Esophagus (tissue), 2 donors: ENCODE results near the gene ARHGEF38. TPM values are rescaled to one million over a fixed set of nuclear protein-coding genes. Genes with fewer than 3 reads are reported as not detected.

ENCODE experiments used
- H3K27ac ChIP-seq, 2 donors: one replicate each; pipeline ENCODE4 v1.5.1; 2013; ENCODE audit warnings: low read depth in 2 of 2, mild to moderate bottlenecking in 2 of 2, inconsistent platforms in 1 of 2, low read length in 1 of 2, moderate library complexity in 1 of 2
- H3K27me3 ChIP-seq, 2 donors: one replicate each; pipeline ENCODE4 v1.6.1; 2013; ENCODE audit warnings: low read length in 2 of 2, control low read depth in 1 of 2, mild to moderate bottlenecking in 1 of 2; ENCODE audit not compliant: insufficient read depth in 2 of 2, control insufficient read depth in 1 of 2
- H3K36me3 ChIP-seq, 2 donors: one replicate each; pipeline ENCODE4 v1.6.1; 2013; ENCODE audit warnings: low read length in 1 of 2; ENCODE audit not compliant: control insufficient read depth in 2 of 2, insufficient read depth in 2 of 2
- H3K4me1 ChIP-seq, 2 donors: one replicate each; pipeline ENCODE4 v1.6.1; 2013; ENCODE audit warnings: low read length in 1 of 2; ENCODE audit not compliant: control insufficient read depth in 2 of 2, insufficient read depth in 2 of 2
- H3K4me3 ChIP-seq, 2 donors: one replicate each; pipeline ENCODE4 v1.5.1; 2013; ENCODE audit warnings: low read length in 2 of 2, mild to moderate bottlenecking in 2 of 2, low read depth in 1 of 2, moderate library complexity in 1 of 2
- H3K9me3 ChIP-seq, 2 donors: one replicate each; pipeline ENCODE4 v1.6.1; 2013; ENCODE audit warnings: mild to moderate bottlenecking in 2 of 2, low read depth in 1 of 2, low read length in 1 of 2, moderate library complexity in 1 of 2; ENCODE audit not compliant: control insufficient read depth in 2 of 2, insufficient read depth in 1 of 2
- whole genome bisulfite sequencing, 2 donors: extraction: QIAGEN DNeasy Blood & Tissue Kit; methylation state at CpG; one replicate each; pipeline ENCODE4 v1.1.7; 2013; 5-methylcytosine and 5-hydroxymethylcytosine counted together
- polyA plus RNA-seq, 2 donors: library from polyadenylated mRNA; stranded (reverse); fragments of 200-250 nt; gene quantifications; one replicate each; pipeline ENCODE4 v1.2.3, GENCODE V29; 2013
- donor health status: healthy with polysubstance abuse.
- donor health status: Bipolar disorder and iron deficiency.

ARHGEF38 gene
- polyA plus RNA-seq, result under 1 TPM; 0.06 to 0.07 TPM

GRCh38 chr4:105551965-105552746, at the start of gene ARHGEF38:
ARHGEF38 (plus strand) TSS chr4:105552620; CDS start chr4:105552766, 146 bp downstream.
- H3K27me3 ChIP-seq, result no peaks in the 10 kb centered on the region
- peaks cover 3 to 4% of the 10 kb centered on the region in 2 donors for H3K4me1 ChIP-seq
- H3K36me3 ChIP-seq, result no peaks in the 10 kb centered on the region
- H3K27ac ChIP-seq, result peak within 1 kb of the TSS in 1 of 2 donors; percentile 68
- no peak within 1 kb of the TSS for H3K4me3 ChIP-seq
- H3K9me3 ChIP-seq, result no peaks in the 10 kb centered on the region
- WGBS, 2 donors, result 26 to 28% methylated on average over 11 of the region's 11 CpGs

DNA sequence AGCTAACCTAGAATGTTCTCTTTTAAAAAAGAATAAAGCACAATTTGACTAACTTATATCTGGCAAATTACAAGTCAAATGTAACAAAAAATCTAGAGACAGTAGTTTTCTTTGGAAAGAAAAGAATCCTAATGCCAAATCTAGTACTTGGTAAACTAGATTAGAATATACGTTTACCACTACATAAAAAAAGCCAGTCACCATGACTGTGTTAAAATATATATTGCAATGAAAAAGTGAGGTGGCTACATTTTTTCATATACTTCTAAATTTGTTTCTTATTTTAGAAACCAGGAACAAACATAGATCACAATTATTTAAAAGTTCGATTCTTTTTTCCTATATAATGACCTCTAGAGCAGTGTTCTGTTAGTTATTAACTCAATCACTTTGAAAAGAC, 48.9 kb upstream of the ARHGEF38 start:
- H3K27ac ChIP-seq, result no peak overlapping the region
- H3K4me1 ChIP-seq, result no peaks in the 10 kb centered on the region
- H3K4me3 ChIP-seq, result no peak overlapping the region
- H3K36me3 ChIP-seq, result no peaks in the 10 kb centered on the region
- 73 to 78% methylated on average over 2 of the region's 2 CpGs for WGBS, 2 donors
- peaks cover 0 to 3% of the 10 kb centered on the region in 2 donors for H3K9me3 ChIP-seq
- no peaks in the 10 kb centered on the region for H3K27me3 ChIP-seq

- H3K27ac ChIP-seq, result no peak overlapping the region
- no peaks in the 10 kb centered on the region for H3K36me3 ChIP-seq
- no peaks in the 10 kb centered on the region for H3K27me3 ChIP-seq
- WGBS, 2 donors, result 63% methylated on average over 2 of the region's 2 CpGs
- no peak overlapping the region for H3K4me3 ChIP-seq
- H3K9me3 ChIP-seq, result peaks cover 0 to 3% of the 10 kb centered on the region in 2 donors
- no peaks in the 10 kb centered on the region for H3K4me1 ChIP-seq
Observed at GRCh38 chr4:105504744-105505143, 47.7 kb upstream of the ARHGEF38 start.

GRCh38 chr4:105509291-105509690, 43.1 kb upstream of the ARHGEF38 start:
- no peaks in the 10 kb centered on the region for H3K36me3 ChIP-seq
- 41 to 69% methylated on average over 1 of the region's 1 CpG for WGBS, 2 donors
- no peak overlapping the region for H3K4me3 ChIP-seq
- no peaks in the 10 kb centered on the region for H3K9me3 ChIP-seq
- H3K4me1 ChIP-seq, result no peaks in the 10 kb centered on the region
- H3K27me3 ChIP-seq, result no peaks in the 10 kb centered on the region
- H3K27ac ChIP-seq, result no peak overlapping the region

GRCh38 chr4:105509714-105510113, 42.7 kb upstream of the ARHGEF38 start:
- no peak overlapping the region for H3K27ac ChIP-seq
- H3K4me1 ChIP-seq, result no peaks in the 10 kb centered on the region
- WGBS, 2 donors, result 44 to 49% methylated on average over 1 of the region's 1 CpG

DNA sequence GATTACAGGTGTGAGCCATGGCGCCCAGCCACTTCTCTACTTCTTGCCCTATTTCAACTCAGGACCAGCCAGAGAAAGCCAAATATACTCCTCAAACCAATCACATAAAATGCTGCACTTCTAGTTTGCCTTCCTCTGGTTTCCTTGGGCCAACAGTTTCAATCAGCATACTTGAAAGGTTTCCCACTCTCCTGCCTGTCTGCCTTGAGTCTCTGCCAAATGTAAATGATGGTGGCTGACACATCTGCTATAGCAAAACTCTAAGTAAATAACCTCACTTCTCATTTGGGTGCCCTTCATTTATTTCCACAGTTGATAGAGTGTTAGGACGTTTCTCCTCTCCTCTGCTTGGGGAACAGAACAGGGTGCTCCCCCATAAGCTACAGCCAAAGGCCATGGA, 42.2 kb upstream of the ARHGEF38 start:
- WGBS, 2 donors, result 49 to 55% methylated on average over 2 of the region's 2 CpGs
- Histone ChIP-seq H3K27ac (no peak overlapping the region), H3K9me3 (no peaks in the 10 kb centered on the region), H3K4me3 (no peak overlapping the region), H3K27me3 (no peaks in the 10 kb centered on the region), H3K36me3 (no peaks in the 10 kb centered on the region), H3K4me1 (no peaks in the 10 kb centered on the region)

More at GRCh38 chr4:105509714-105510113, 42.7 kb upstream of the ARHGEF38 start:
- no peaks in the 10 kb centered on the region for H3K27me3 ChIP-seq
- H3K36me3 ChIP-seq, result no peaks in the 10 kb centered on the region
- H3K9me3 ChIP-seq, result no peaks in the 10 kb centered on the region
- H3K4me3 ChIP-seq, result no peak overlapping the region

DNA sequence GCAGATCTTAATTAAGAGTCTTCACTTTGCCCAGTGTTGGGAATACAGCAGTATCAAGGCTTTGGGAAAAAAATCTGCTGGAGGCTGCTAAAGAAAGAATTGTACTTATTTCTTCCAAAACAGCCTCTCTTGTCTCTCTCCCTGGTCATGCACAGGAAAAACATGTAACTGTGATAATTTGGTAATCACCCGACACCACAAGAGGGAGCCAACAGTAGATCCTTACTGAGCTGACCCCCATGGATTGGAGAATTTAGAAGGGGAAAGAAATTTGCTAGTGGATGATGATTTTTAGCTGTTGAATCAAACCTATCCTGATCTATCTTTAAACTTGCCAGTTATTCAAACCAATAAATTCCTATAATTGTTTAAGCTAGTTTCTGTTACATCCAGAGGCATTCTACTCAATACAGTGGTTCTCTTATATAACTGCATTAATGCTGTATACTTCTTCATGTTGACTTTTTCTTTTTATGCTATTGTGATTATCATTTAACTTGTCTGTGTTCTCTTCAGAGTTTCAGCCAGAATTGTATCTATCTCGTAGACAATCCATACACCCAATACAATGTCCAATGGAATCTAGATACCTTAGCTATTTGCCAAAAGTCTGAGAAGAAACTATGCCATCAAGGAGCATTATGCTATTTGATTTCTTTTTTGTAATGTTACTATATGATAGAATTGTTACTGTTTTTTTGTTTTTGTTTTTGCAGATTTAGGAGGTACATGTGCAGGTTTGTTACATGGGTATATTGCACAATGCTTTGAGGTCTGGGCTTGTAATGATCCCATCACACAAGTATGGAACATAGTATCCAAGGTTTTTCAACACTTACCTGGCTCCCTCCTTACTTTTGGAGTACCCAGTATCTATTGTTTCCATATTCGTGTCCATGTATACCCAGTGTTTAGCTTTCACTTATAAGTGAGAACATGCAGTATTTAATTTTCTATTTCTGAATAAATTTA, 31.3 kb upstream of the ARHGEF38 start:
- WGBS, 2 donors, result 5 to 19% methylated on average over 3 of the region's 3 CpGs
- no peaks in the 10 kb centered on the region for H3K4me1 ChIP-seq
- H3K27me3 ChIP-seq, result no peaks in the 10 kb centered on the region
- no peak overlapping the region for H3K27ac ChIP-seq
- no peak overlapping the region for H3K4me3 ChIP-seq
- no peaks in the 10 kb centered on the region for H3K36me3 ChIP-seq
- H3K9me3 ChIP-seq, result no peaks in the 10 kb centered on the region

DNA sequence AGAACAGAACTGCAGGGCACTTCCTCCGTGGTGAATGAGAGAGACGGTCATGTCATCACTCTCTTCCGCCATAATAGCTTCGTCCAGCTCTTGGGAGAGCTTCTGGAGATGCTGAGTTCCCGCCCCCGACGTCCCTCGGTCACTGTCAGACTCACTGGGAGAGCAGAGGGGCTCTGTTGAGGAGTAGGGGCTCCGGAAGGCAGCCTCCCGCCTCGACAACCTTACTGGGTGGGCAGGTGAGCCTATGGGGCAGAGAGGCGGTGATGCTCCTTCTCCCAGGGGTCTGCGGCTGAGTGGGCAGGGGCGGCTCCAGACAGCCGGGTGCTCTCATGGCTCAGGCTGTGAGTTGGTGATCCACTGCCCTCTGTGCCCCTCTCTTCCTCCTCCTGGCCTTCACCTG, 25.8 kb upstream of the ARHGEF38 start:
- H3K36me3 ChIP-seq, result no peaks in the 10 kb centered on the region
- H3K27me3 ChIP-seq, result no peaks in the 10 kb centered on the region
- H3K9me3 ChIP-seq, result no peaks in the 10 kb centered on the region
- WGBS, 2 donors, result 92 to 93% methylated on average over 15 of the region's 15 CpGs
- no peak overlapping the region for H3K4me3 ChIP-seq
- no peak overlapping the region for H3K27ac ChIP-seq
- no peaks in the 10 kb centered on the region for H3K4me1 ChIP-seq

GRCh38 chr4:105527081-105527480, 25.3 kb upstream of the ARHGEF38 start:
- Histone ChIP-seq H3K4me1 (no peaks in the 10 kb centered on the region), H3K27me3 (no peaks in the 10 kb centered on the region), H3K27ac (no peak overlapping the region), H3K36me3 (no peaks in the 10 kb centered on the region), H3K4me3 (no peak overlapping the region), H3K9me3 (no peaks in the 10 kb centered on the region)
- 88 to 89% methylated on average over 8 of the region's 8 CpGs for WGBS, 2 donors
